Measurements from ENCODE around the gene LINC01488. TPM values are rescaled to one million over a fixed set of nuclear protein-coding genes. Genes with fewer than 3 reads are reported as not detected.

Gene LINC01488
- total and polyA plus RNA-seq, 10 of the 15 experiments (the other 5 are each of a cell fraction or from before 2014, with no cell fraction given), result not detected

- Histone ChIP-seq H3K9ac (ENCODE audit: control insufficient read depth, insufficient read depth, low read length) (no peak overlapping the region), H3K27me3 (replicated peaks in 1 of 2; ENCODE audit: control insufficient read depth in 2 of 2, insufficient read depth in 2 of 2, low read length in 1 of 2) (no peaks in the 10 kb centered on the region), H3K36me3 (ENCODE audit: control insufficient read depth in 2 of 2, insufficient read depth in 2 of 2, low read length in 1 of 2) (no peaks in the 10 kb centered on the region), H3K79me2 (ENCODE audit: control insufficient read depth, insufficient read depth, low read length) (no peaks in the 10 kb centered on the region), H3K27ac (ENCODE audit: control insufficient read depth, insufficient read depth) (no peak overlapping the region), H4K20me1 (ENCODE audit: control insufficient read depth, insufficient read depth) (no peaks in the 10 kb centered on the region), H2AFZ (ENCODE audit: control insufficient read depth, low read depth, low read length) (no peak overlapping the region), H3K4me3 (no peak overlapping the region), H3K4me1 (ENCODE audit: control insufficient read depth, insufficient read depth, low read length) (peaks cover 15% of the 10 kb centered on the region), H3K4me2 (ENCODE audit: control insufficient read depth, insufficient read depth) (no peak overlapping the region), H3K9me3 (replicated peaks; ENCODE audit: control insufficient read depth, insufficient read depth, low read length) (peaks cover 2% of the 10 kb centered on the region; the same call in 1 of the 3 replicates)
- SMC1A ChIA-PET (ENCODE audit: uncharacterized antibody, unreplicated experiment), result no interaction called here
- in situ Hi-C loops (cut with MboI) (no loop called here), intact Hi-C loops (cut with micrococcal nuclease; ENCODE audit: unreplicated experiment) (no loop called here)
- POLR2A ChIA-PET, result no interaction called here
- FAIRE-seq, result no peak
- no peak for ATAC-seq
- RAD21 ChIA-PET (ENCODE audit: unreplicated experiment), result no interaction called here
- 68% methylated on average over 9 of the region's 9 CpGs for WGBS (ENCODE audit: insufficient coverage, insufficient replicate concordance, low lambda C conversion rate, missing lambda C conversion rate)
- CTCF ChIA-PET, result no interaction called here
- no peak for DNase-seq (ENCODE audit: low read depth, low spot score)
- BruUV-seq (replicated peaks), result no TSS peak
- TF ChIP-seq RAD51 (IDR thresholded peaks at IDR 0.05), result no peak
- TF ChIP-seq USF2 (IDR thresholded peaks at IDR 0.05; ENCODE audit: borderline replicate concordance, low read depth, low read length), result no peak
- TF ChIP-seq CBFB (IDR thresholded peaks at IDR 0.05; ENCODE audit: low read depth), result no peak
- no peak for TF ChIP-seq NFYA (IDR thresholded peaks at IDR 0.05; ENCODE audit: borderline replicate concordance, low read depth, low read length)
- no peak for TF ChIP-seq ZSCAN29 (IDR thresholded peaks at IDR 0.05)
- no peak for TF ChIP-seq POU2F2 (IDR thresholded peaks at IDR 0.05; ENCODE audit: borderline replicate concordance, low read depth, low read length)
- TF ChIP-seq IRF5 (IDR thresholded peaks at IDR 0.05; ENCODE audit: borderline replicate concordance), result no peak
- TF ChIP-seq ATF7 (IDR thresholded peaks at IDR 0.05; ENCODE audit: low read depth), result no peak
- TF ChIP-seq RELA (IDR thresholded peaks at IDR 0.05; ENCODE audit: borderline replicate concordance, partially characterized antibody), result no peak
- TF ChIP-seq, protein P1, sequence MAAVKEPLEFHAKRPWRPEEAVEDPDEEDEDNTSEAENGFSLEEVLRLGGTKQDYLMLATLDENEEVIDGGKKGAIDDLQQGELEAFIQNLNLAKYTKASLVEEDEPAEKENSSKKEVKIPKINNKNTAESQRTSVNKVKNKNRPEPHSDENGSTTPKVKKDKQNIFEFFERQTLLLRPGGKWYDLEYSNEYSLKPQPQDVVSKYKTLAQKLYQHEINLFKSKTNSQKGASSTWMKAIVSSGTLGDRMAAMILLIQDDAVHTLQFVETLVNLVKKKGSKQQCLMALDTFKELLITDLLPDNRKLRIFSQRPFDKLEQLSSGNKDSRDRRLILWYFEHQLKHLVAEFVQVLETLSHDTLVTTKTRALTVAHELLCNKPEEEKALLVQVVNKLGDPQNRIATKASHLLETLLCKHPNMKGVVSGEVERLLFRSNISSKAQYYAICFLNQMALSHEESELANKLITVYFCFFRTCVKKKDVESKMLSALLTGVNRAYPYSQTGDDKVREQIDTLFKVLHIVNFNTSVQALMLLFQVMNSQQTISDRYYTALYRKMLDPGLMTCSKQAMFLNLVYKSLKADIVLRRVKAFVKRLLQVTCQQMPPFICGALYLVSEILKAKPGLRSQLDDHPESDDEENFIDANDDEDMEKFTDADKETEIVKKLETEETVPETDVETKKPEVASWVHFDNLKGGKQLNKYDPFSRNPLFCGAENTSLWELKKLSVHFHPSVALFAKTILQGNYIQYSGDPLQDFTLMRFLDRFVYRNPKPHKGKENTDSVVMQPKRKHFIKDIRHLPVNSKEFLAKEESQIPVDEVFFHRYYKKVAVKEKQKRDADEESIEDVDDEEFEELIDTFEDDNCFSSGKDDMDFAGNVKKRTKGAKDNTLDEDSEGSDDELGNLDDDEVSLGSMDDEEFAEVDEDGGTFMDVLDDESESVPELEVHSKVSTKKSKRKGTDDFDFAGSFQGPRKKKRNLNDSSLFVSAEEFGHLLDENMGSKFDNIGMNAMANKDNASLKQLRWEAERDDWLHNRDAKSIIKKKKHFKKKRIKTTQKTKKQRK (IDR thresholded peaks at IDR 0.05; ENCODE audit: low read depth, low read length), result no peak
- TF ChIP-seq, protein P2, sequence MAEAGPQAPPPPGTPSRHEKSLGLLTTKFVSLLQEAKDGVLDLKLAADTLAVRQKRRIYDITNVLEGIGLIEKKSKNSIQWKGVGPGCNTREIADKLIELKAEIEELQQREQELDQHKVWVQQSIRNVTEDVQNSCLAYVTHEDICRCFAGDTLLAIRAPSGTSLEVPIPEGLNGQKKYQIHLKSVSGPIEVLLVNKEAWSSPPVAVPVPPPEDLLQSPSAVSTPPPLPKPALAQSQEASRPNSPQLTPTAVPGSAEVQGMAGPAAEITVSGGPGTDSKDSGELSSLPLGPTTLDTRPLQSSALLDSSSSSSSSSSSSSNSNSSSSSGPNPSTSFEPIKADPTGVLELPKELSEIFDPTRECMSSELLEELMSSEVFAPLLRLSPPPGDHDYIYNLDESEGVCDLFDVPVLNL (IDR thresholded peaks at IDR 0.05; ENCODE audit: low read depth, low read length), result no peak
- no peak for TF ChIP-seq CUX1 (IDR thresholded peaks at IDR 0.05; ENCODE audit: insufficient replicate concordance, low read depth, low read length)
- no peak for TF ChIP-seq EZH2 (IDR thresholded peaks at IDR 0.05; ENCODE audit: borderline replicate concordance, control insufficient read depth, low read depth, low read length)
These were observed 11.2 kb upstream of the LINC01488 start for GRCh38 chr11:69470301-69470700.
